Keratinocyte (primary cell): Measurements from ENCODE around the gene FRYL. TPM values are rescaled to one million over a fixed set of nuclear protein-coding genes. Genes with fewer than 3 reads are reported as not detected.
"Not testable (repeated sequence)": the region's sequence is repeated elsewhere in the genome, so short reads cannot be mapped to it uniquely, and the experiment has no call there.

Source experiments
- DNase-seq: peaks from one replicate; pipeline ENCODE4 v3.0.0-alpha.2; 2011; ENCODE audit warnings: low read depth, missing footprints, low spot score
- FAIRE-seq: peaks from 2 replicates; lab custom pipeline; 2011; peaks lifted over from hg19 to GRCh38; lab: Jason Lieb, UNC
- H2AFZ ChIP-seq: 2 replicates; pipeline ENCODE4 v1.6.0; 2012; ENCODE audit warnings: low read length, control low read depth, inconsistent platforms; ENCODE audit not compliant: control insufficient read depth
- H3K27ac ChIP-seq: 2 replicates; pipeline ENCODE4 v1.5.1; 2011; ENCODE audit warnings: low read length; ENCODE audit not compliant: control insufficient read depth, insufficient read depth
- H3K27me3 ChIP-seq: 3 replicates; pipeline ENCODE4 v1.6.0; 2011; ENCODE audit warnings: low read length; ENCODE audit not compliant: control insufficient read depth, insufficient read depth; ENCODE audit errors: extremely low read depth
- H3K36me3 ChIP-seq, 2 experiments: 2 replicates in 1 of 2; 3 replicates in 1 of 2; pipeline ENCODE4 v1.5.1; 2011; ENCODE audit warnings: low read length in 2 of 2, mild to moderate bottlenecking in 1 of 2; ENCODE audit not compliant: control insufficient read depth in 2 of 2, insufficient read depth in 2 of 2; ENCODE audit errors: extremely low read depth in 1 of 2
- H3K4me1 ChIP-seq: 3 replicates; pipeline ENCODE4 v1.5.1; 2011; ENCODE audit warnings: low read length; ENCODE audit not compliant: control insufficient read depth, insufficient read depth; ENCODE audit errors: extremely low read depth
- H3K4me2 ChIP-seq: 3 replicates; pipeline ENCODE4 v1.6.0; 2011; ENCODE audit warnings: low read depth, low read length; ENCODE audit not compliant: control insufficient read depth, insufficient read depth; ENCODE audit errors: extremely low read depth
- H3K4me3 ChIP-seq, 3 experiments: fragments of 200-600 bp in 1 of 3; sonication (generic) in 1 of 3; 2 replicates in 2 of 3; 3 replicates in 1 of 3; pipeline ENCODE4 v1.5.1; 2011 to 2016; ENCODE audit warnings: low read length in 3 of 3, mild to moderate bottlenecking in 3 of 3, control low read depth in 2 of 3, inconsistent platforms in 1 of 3, low read depth in 1 of 3, mixed read lengths in 1 of 3, mixed run types in 1 of 3, moderate library complexity in 1 of 3; ENCODE audit not compliant: control insufficient read depth in 2 of 3, insufficient read depth in 2 of 3; ENCODE audit errors: extremely low read depth in 1 of 3
- H3K79me2 ChIP-seq: 2 replicates; pipeline ENCODE4 v1.6.0; 2012; ENCODE audit warnings: low read length; ENCODE audit not compliant: control insufficient read depth, insufficient read depth
- H3K9ac ChIP-seq: 3 replicates; pipeline ENCODE4 v1.6.0; 2011; ENCODE audit warnings: low read length; ENCODE audit not compliant: control insufficient read depth, insufficient read depth; ENCODE audit errors: extremely low read depth
- H3K9me1 ChIP-seq: 3 replicates; pipeline ENCODE4 v1.6.0; 2011; ENCODE audit warnings: low read length; ENCODE audit not compliant: control insufficient read depth, insufficient read depth; ENCODE audit errors: extremely low read depth
- H3K9me3 ChIP-seq: 2 replicates; pipeline ENCODE4 v1.5.1; 2012; ENCODE audit warnings: low read depth, low read length; ENCODE audit not compliant: control insufficient read depth
- H4K20me1 ChIP-seq: 3 replicates; pipeline ENCODE4 v1.6.0; 2011; ENCODE audit warnings: low read length; ENCODE audit not compliant: control insufficient read depth, insufficient read depth; ENCODE audit errors: extremely low read depth
- EZH2 ChIP-seq: IDR thresholded peaks from one replicate; pipeline ENCODE4 v1.6.1; 2012; ENCODE audit warnings: inconsistent platforms, mild to moderate bottlenecking, low read length, moderate library complexity
- dilution Hi-C: fragments of 300-500 bp; cut with MboI; formaldehyde crosslinking; loops from one replicate; pipeline ENCODE4 v1.7.0; 2020; ENCODE audit warnings: low sequenced_read_pairs; ENCODE audit not compliant: extremely low pct_ligation_motif_present
- polyA plus RNA-seq, 5 experiments: library from polyadenylated mRNA; depleted of rRNA in 3 of 5; stranded (reverse) in 3 of 5; stranded (forward) in 1 of 5; unstranded in 1 of 5; fragments of >200 nt; gene quantifications; 1 replicate in 1 of 5; 2 replicates in 3 of 5; 3 replicates in 1 of 5; pipeline versions ENCODE4 v1.2.1 to v1.2.3, GENCODE V29; 2011 to 2012; ENCODE audit warnings: missing spikeins in 2 of 5, low read depth in 1 of 5, low replicate concordance in 1 of 5
- TF ChIP-seq, protein P1 (sequence below), 3 experiments: IDR thresholded peaks in 1 of 3; conservative IDR thresholded peaks in 1 of 3; optimal IDR thresholded peaks in 1 of 3; 2 replicates in 2 of 3; 3 replicates in 1 of 3; pipeline versions ENCODE3 to v1.5.1; 2011; ENCODE audit warnings: low read length in 3 of 3, mild to moderate bottlenecking in 3 of 3, moderate library complexity in 2 of 3, control low read depth in 1 of 3, inconsistent platforms in 1 of 3; ENCODE audit not compliant: insufficient read depth in 2 of 3; ENCODE audit errors: extremely low read depth in 1 of 3

Gene FRYL
- polyA plus RNA-seq, 1 donor (not counting 4 experiments of a cell fraction or from before 2014, with no cell fraction given): 40.4 TPM

DNA sequence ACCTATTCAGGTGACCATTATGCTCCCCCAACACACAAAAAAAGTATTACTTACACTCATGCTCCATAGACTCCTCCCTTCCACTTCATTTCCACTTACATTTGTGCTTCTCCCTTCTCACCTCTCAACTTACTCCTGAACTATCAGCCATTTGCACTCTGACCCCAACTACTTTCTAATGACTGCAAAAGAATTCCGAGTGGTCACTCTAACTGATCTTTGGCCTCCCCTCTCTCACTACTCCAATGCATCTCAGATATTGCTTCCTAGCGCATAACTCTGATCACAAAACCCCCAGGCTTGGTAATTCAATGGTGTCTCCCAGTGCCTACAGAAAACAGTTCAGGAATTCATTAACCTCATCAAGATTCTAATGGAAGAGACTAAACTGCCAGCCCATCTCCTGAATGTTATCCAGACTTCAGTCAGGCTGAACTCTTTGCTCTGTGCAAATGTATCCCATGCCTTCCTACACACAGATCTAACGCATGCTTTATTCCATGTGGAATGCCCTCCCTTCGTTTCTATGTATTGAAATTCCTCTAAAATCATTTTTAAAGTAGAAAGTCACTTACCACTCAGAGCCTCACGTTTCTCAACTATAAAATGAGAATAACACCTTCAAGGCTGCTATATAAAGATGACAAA is 61.1 kb downstream of the FRYL start:
- Histone ChIP-seq H3K79me2 (peaks cover 64% of the 10 kb centered on the region), H4K20me1 (no peaks in the 10 kb centered on the region), H3K27ac (no peak overlapping the region), H3K27me3 (no peaks in the 10 kb centered on the region), H3K9ac (no peak overlapping the region), H3K4me3 (no peak overlapping the region), H2AFZ (no peak overlapping the region), H3K9me3 (no peaks in the 10 kb centered on the region), H3K4me1 (no peaks in the 10 kb centered on the region), H3K36me3 (no peaks in the 10 kb centered on the region), H3K9me1 (no peaks in the 10 kb centered on the region), H3K4me2 (no peak overlapping the region)
- no peak for FAIRE-seq
- no peak for DNase-seq
- dilution Hi-C loops: no loop called here
- TF ChIP-seq EZH2: no peak
- TF ChIP-seq, protein P1, sequence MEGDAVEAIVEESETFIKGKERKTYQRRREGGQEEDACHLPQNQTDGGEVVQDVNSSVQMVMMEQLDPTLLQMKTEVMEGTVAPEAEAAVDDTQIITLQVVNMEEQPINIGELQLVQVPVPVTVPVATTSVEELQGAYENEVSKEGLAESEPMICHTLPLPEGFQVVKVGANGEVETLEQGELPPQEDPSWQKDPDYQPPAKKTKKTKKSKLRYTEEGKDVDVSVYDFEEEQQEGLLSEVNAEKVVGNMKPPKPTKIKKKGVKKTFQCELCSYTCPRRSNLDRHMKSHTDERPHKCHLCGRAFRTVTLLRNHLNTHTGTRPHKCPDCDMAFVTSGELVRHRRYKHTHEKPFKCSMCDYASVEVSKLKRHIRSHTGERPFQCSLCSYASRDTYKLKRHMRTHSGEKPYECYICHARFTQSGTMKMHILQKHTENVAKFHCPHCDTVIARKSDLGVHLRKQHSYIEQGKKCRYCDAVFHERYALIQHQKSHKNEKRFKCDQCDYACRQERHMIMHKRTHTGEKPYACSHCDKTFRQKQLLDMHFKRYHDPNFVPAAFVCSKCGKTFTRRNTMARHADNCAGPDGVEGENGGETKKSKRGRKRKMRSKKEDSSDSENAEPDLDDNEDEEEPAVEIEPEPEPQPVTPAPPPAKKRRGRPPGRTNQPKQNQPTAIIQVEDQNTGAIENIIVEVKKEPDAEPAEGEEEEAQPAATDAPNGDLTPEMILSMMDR (optimal IDR thresholded peaks at IDR 0.05 in 1 of 3, IDR thresholded peaks at IDR 0.05 in 1 of 3, conservative IDR thresholded peaks at IDR 0.05 in 1 of 3; ENCODE audit: extremely low read depth in 1 of 3, insufficient read depth in 2 of 3, low read length in 3 of 3): no peak

DNA sequence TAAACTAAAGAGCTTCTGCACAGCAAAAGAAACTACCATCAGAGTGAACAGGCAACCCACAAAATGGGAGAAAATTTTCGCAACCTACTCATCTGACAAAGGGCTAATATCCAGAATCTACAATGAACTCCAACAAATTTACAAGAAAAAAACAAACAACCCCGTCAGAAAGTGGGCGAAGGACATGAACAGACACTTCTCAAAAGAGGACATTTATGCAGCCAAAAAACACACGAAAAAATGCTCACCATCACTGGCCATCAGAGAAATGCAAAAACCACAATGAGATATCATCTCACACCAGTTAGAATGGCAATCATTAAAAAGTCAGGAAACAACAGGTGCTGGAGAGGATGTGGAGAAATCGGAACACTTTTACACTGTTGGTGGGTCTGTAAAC is 63.8 kb downstream of the FRYL start:
- H3K9me1 ChIP-seq, H4K20me1 ChIP-seq, FAIRE-seq, dilution Hi-C loops, H3K4me1 ChIP-seq, H3K27me3 ChIP-seq, H3K4me3 ChIP-seq, DNase-seq, H3K27ac ChIP-seq, H3K4me2 ChIP-seq, H3K36me3 ChIP-seq, H2AFZ ChIP-seq, H3K9me3 ChIP-seq, H3K9ac ChIP-seq: not testable (repeated sequence)
- H3K79me2 ChIP-seq: peaks cover 43% of the 10 kb centered on the region
